K562 (cell line): ENCODE measurements around the gene BEST1. TPM values are rescaled to one million over a fixed set of nuclear protein-coding genes. Genes with fewer than 3 reads are reported as not detected.
A peak's percentile ranks its signal among the peaks of the same experiment; 100 is the strongest.

Source experiments
- ATAC-seq: fragments of 200-7000 bp; cut with Tn5 transposase; 3 replicates; pipeline ENCODE4 v1.9.1; 2020; ENCODE audit warnings: moderate library complexity
- BruUV-seq: library from RNA; stranded (reverse); fragments of 400-500 nt; replicated peaks from 2 replicates; lab custom pipeline; 2021; lab: Mats Ljungman, UMichigan
- CTCF ChIA-PET: fragments of 300-600 bp; formaldehyde crosslinking; extraction: SDS; loops from one replicate; lab custom pipeline; 2021; ENCODE audit warnings: low intra/inter-chr PET ratio; lab: Yijun Ruan, JAX
- POLR2A ChIA-PET: fragments of 300-600, 350-650 bp; sonication (Branson Sonifier 250); formaldehyde crosslinking; extraction: SDS; loops from one replicate; lab custom pipeline; 2021; ENCODE audit warnings: antibody characterized with exemption, inconsistent platforms; lab: Yijun Ruan, JAX
- DNase-seq, 4 experiments: peaks; one replicate each; pipeline versions ENCODE4 v3.0.0 to v3.0.0-alpha.2; 2011 to 2018; ENCODE audit warnings: low spot score in 3 of 4, mixed read lengths in 3 of 4; ENCODE audit errors: extremely low read depth in 1 of 4
- FAIRE-seq: peaks from 2 replicates; lab custom pipeline; 2011; peaks lifted over from hg19 to GRCh38; lab: Jason Lieb, UNC
- H2AFZ ChIP-seq: 2 replicates; pipeline ENCODE4 v1.6.0; 2011; ENCODE audit warnings: low read depth, low read length, control low read depth, inconsistent platforms
- H3K27ac ChIP-seq: fragments of 200-600 bp; 3 replicates; pipeline ENCODE4 v1.8.0; 2011; ENCODE audit warnings: low read depth, mild to moderate bottlenecking, control low read depth, inconsistent platforms, low read length, moderate library complexity, mixed read lengths; ENCODE audit errors: extremely low read depth
- H3K27me3 ChIP-seq, 2 experiments: fragments of 300-600 bp in 1 of 2; 2 replicates in 1 of 2; 3 replicates in 1 of 2; pipeline versions ENCODE4 v1.6.0 to v1.8.0; 2011; ENCODE audit warnings: inconsistent platforms in 2 of 2, low read length in 2 of 2, mild to moderate bottlenecking in 1 of 2, mixed read lengths in 1 of 2, moderate library complexity in 1 of 2; ENCODE audit not compliant: control insufficient read depth in 2 of 2, insufficient read depth in 2 of 2
- H3K36me3 ChIP-seq: fragments of 300-600 bp; 3 replicates; pipeline ENCODE4 v1.8.0; 2011; ENCODE audit warnings: mild to moderate bottlenecking, low read length, inconsistent platforms; ENCODE audit not compliant: control insufficient read depth, insufficient read depth
- H3K4me1 ChIP-seq, 2 experiments: fragments of 200-600 bp in 1 of 2; replicated peaks in 1 of 2; 2 replicates in 1 of 2; 3 replicates in 1 of 2; pipeline versions ENCODE4 v1.5.1 to v1.8.0; 2011; ENCODE audit warnings: inconsistent platforms in 2 of 2, low read length in 2 of 2, mild to moderate bottlenecking in 1 of 2, mixed read lengths in 1 of 2, moderate library complexity in 1 of 2; ENCODE audit not compliant: control insufficient read depth in 2 of 2, insufficient read depth in 2 of 2
- H3K4me2 ChIP-seq: 2 replicates; pipeline ENCODE4 v1.6.1; 2011; ENCODE audit warnings: low read length, control low read depth, inconsistent platforms, mixed read lengths; ENCODE audit not compliant: insufficient read depth
- H3K4me3 ChIP-seq: fragments of 200-600 bp; sonication (generic), shearing (Covaris generic); 2 replicates; pipeline ENCODE4 v1.5.1; 2016; ENCODE audit warnings: control low read depth, inconsistent platforms
- H3K79me2 ChIP-seq: fragments of 200-600 bp; 3 replicates; pipeline ENCODE4 v1.8.0; 2011; ENCODE audit warnings: low read length, inconsistent platforms; ENCODE audit not compliant: control insufficient read depth, insufficient read depth
- H3K9ac ChIP-seq, 2 experiments: 2 replicates each; pipeline versions ENCODE4 v1.6.0 to v1.6.1; 2011; ENCODE audit warnings: low read depth in 2 of 2, low read length in 2 of 2, control low read depth in 1 of 2, inconsistent platforms in 1 of 2, mild to moderate bottlenecking in 1 of 2, mixed read lengths in 1 of 2; ENCODE audit not compliant: insufficient read depth in 1 of 2
- H3K9me1 ChIP-seq: one replicate; pipeline ENCODE4 v1.6.0; 2011; ENCODE audit warnings: inconsistent platforms, mild to moderate bottlenecking, low read length, moderate library complexity; ENCODE audit not compliant: control insufficient read depth, insufficient read depth
- H3K9me3 ChIP-seq: replicated peaks from 2 replicates; pipeline ENCODE4 v1.5.1; 2011; ENCODE audit warnings: low read depth, low read length, inconsistent platforms; ENCODE audit not compliant: control insufficient read depth, insufficient read depth
- H4K20me1 ChIP-seq: replicated peaks from 2 replicates; pipeline ENCODE4 v1.6.1; 2011; ENCODE audit warnings: low read length, inconsistent platforms, mixed read lengths; ENCODE audit not compliant: control insufficient read depth, insufficient read depth
- ATF6 ChIP-seq: sonication (generic); formaldehyde crosslinking; IDR thresholded peaks from 2 replicates; pipeline ENCODE4 v1.4.0; 2020; ENCODE audit warnings: mild to moderate bottlenecking, missing genetic modification reagents
- CLOCK ChIP-seq: fragments of 250-450 bp; sonication (Bioruptor Pico); IDR thresholded peaks from 2 replicates; pipeline ENCODE4 v1.4.0; 2020; ENCODE audit warnings: mild to moderate bottlenecking, moderate library complexity, borderline replicate concordance
- CXXC5 ChIP-seq: fragments of 250-450 bp; sonication (Bioruptor Pico); IDR thresholded peaks from 2 replicates; pipeline ENCODE4 v1.8.0; 2022; ENCODE audit warnings: inconsistent platforms, mild to moderate bottlenecking, moderate library complexity
- EP400 ChIP-seq: fragments of 450-650 bp; IDR thresholded peaks from 2 replicates; pipeline ENCODE4 v1.6.1; 2017; ENCODE audit warnings: antibody characterized with exemption, mild to moderate bottlenecking, moderate library complexity
- GATAD2A ChIP-seq: fragments of 450-650 bp; IDR thresholded peaks from 2 replicates; pipeline ENCODE4 v1.6.1; 2017
- HDAC3 ChIP-seq: fragments of 450-650 bp; IDR thresholded peaks from 2 replicates; pipeline ENCODE4 v1.6.1; 2018; ENCODE audit warnings: borderline replicate concordance, mild to moderate bottlenecking, moderate library complexity; ENCODE audit not compliant: partially characterized antibody
- JUN ChIP-seq, 2 experiments: sonication (generic) in 1 of 2; formaldehyde crosslinking in 1 of 2; IDR thresholded peaks; 2 replicates each; pipeline versions ENCODE4 v1.6.1 to v1.8.0; 2012 to 2022; ENCODE audit warnings: borderline replicate concordance in 2 of 2, mild to moderate bottlenecking in 2 of 2, improper control_type of control experiment in 1 of 2, low read depth in 1 of 2, low read length in 1 of 2, missing genetic modification reagents in 1 of 2
- JUNB ChIP-seq: fragments of 450-650 bp; formaldehyde crosslinking; conservative IDR thresholded peaks from 2 replicates; pipeline ENCODE4 v1.4.0; 2020; ENCODE audit warnings: mild to moderate bottlenecking
- MTA1 ChIP-seq: fragments of 450-650 bp; IDR thresholded peaks from 2 replicates; pipeline ENCODE4 v1.6.1; 2017; ENCODE audit warnings: borderline replicate concordance
- NFE2 ChIP-seq: IDR thresholded peaks from 2 replicates; pipeline ENCODE4 v1.6.1; 2014; ENCODE audit warnings: antibody characterized with exemption, low read depth
- POU5F1 ChIP-seq: fragments of 150-350 bp; IDR thresholded peaks from 2 replicates; pipeline ENCODE4 v1.6.1; 2014; ENCODE audit warnings: borderline replicate concordance, low read length, low read depth, mild to moderate bottlenecking; ENCODE audit not compliant: partially characterized antibody
- RBBP5 ChIP-seq: fragments of 200-600 bp; sonication (generic); IDR thresholded peaks from 2 replicates; pipeline ENCODE4 v1.6.1; 2012; ENCODE audit warnings: borderline replicate concordance, mild to moderate bottlenecking, low read length, control low read depth, inconsistent platforms; ENCODE audit not compliant: insufficient read depth, poor library complexity, severe bottlenecking
- SMARCC2 ChIP-seq: fragments of 450-650 bp; IDR thresholded peaks from 2 replicates; pipeline ENCODE4 v1.6.1; 2017; ENCODE audit warnings: antibody characterized with exemption, moderate library complexity, mild to moderate bottlenecking, low read depth
- TEAD1 ChIP-seq, 2 experiments: fragments of 450-650 bp in 1 of 2; sonication (generic) in 1 of 2; formaldehyde crosslinking; IDR thresholded peaks; 2 replicates each; pipeline versions ENCODE4 v1.4.0 to v1.8.0; 2020 to 2022; ENCODE audit warnings: mild to moderate bottlenecking in 2 of 2, missing genetic modification reagents in 1 of 2
- ZBTB1 ChIP-seq: sonication (generic); formaldehyde crosslinking; IDR thresholded peaks from 2 replicates; pipeline ENCODE4 v1.8.1; 2023; ENCODE audit warnings: missing genetic modification reagents, low read depth, mild to moderate bottlenecking, borderline replicate concordance
- ZNF263 ChIP-seq: sonication (generic); formaldehyde crosslinking; IDR thresholded peaks from 2 replicates; pipeline ENCODE4 v1.8.0; 2022; ENCODE audit warnings: mild to moderate bottlenecking, missing genetic modification reagents, borderline replicate concordance
- WGBS: fragments of 100-300 bp; shearing (Covaris generic); methylation state at CpG from one replicate; pipeline ENCODE4 v1.1.6; 2016; ENCODE audit warnings: low coverage, mixed read lengths; ENCODE audit not compliant: insufficient coverage; ENCODE audit errors: missing lambda C conversion rate; 5-methylcytosine and 5-hydroxymethylcytosine counted together
- in situ Hi-C: fragments of 300-500 bp; cut with MboI; formaldehyde crosslinking; loops from 4 replicates; pipeline ENCODE4 v1.15.0; 2018; ENCODE audit warnings: inconsistent platforms, mixed read lengths
- intact Hi-C: fragments of 100-400 bp; cut with micrococcal nuclease; formaldehyde crosslinking; loops from 2 replicates; pipeline ENCODE4 v1.14.2; 2022
- polyA plus RNA-seq, 8 experiments: library from polyadenylated mRNA; depleted of rRNA in 4 of 8; stranded (reverse) in 5 of 8; unstranded in 3 of 8; fragments of >200 nt; fragmentation: Nextera tagmentation in 2 of 8; fragmentation: Illumina TruSeq in 1 of 8; extraction: Ambion mirVana in 2 of 8; extraction: Trizol in 1 of 8; gene quantifications; 2 replicates each; pipeline versions ENCODE4 v1.2.1 to v1.2.3, GENCODE V29; 2011 to 2014; ENCODE audit warnings: inconsistent platforms in 1 of 8, missing spikeins in 1 of 8
- total RNA-seq, 7 experiments: library from RNA; depleted of rRNA in 6 of 7; stranded (reverse); fragments of >200 nt in 6 of 7; fragmentation: Illumina TruSeq in 2 of 7; extraction: Trizol in 2 of 7; gene quantifications; 2 replicates each; pipeline versions ENCODE4 v1.2.1 to v1.2.3, GENCODE V29; 2011 to 2021; ENCODE audit warnings: low replicate concordance in 1 of 7

Gene BEST1
- total and polyA plus RNA-seq, 9 of the 15 experiments (the other 6 are each of a cell fraction or from before 2014, with no cell fraction given) = 0.07 to 1.3 (median 0.40) TPM

GRCh38 chr11:61966734-61967115 lies 16.6 kb downstream of the BEST1 start:
- POLR2A ChIA-PET = interaction anchor here (0.6 to 11.8 kb wide), 44 partner anchors 8 to 348 kb away, joined by 3 to 327 read pairs (median 5); partner anchors contain the start of genes BEST1, FEN1, INCENP and TMEM258
- DNase-seq (peak; percentile 69 to 93 (median 76)), FAIRE-seq (peak; percentile 87), ATAC-seq (peak; percentile 24)
- Histone ChIP-seq H3K27me3 (no peaks in the 10 kb centered on the region), H3K36me3 (peaks cover 39% of the 10 kb centered on the region), H3K9me3 (no peaks in the 10 kb centered on the region), H2AFZ (no peak overlapping the region), H3K4me1 (peaks cover 50 to 53% of the 10 kb centered on the region in 2 experiments), H3K4me2 (peak overlapping the region; percentile 96), H4K20me1 (peaks cover 43% of the 10 kb centered on the region), H3K4me3 (peak overlapping the region; percentile 80), H3K9me1 (peaks cover 3% of the 10 kb centered on the region), H3K9ac (peak overlapping the region; percentile 92 to 99), H3K27ac (peak overlapping the region; percentile 89), H3K79me2 (peaks cover 79% of the 10 kb centered on the region)
- intact Hi-C loops (loop anchor here (1.0 to 5.0 kb wide), 3 partner anchors 18 to 86 kb away; no protein-coding TSS in a partner anchor), in situ Hi-C loops (loop anchor here (5.0 kb wide), 1 partner anchor 61 kb away; no protein-coding TSS in a partner anchor)
- no TSS peak for BruUV-seq
- WGBS = 1% methylated on average over 13 of the region's 13 CpGs
- CTCF ChIA-PET = interaction anchor here (1.0 kb wide), 1 partner anchor 88 kb away, joined by 3 read pairs; no protein-coding TSS in a partner anchor
- TF ChIP-seq ATF6 = 0 out of 2 replicates have a peak, but pooled peaks have one; percentile 53
- TF ChIP-seq GATAD2A = peak; percentile 24; the same call in 1 of the 2 replicates
- TF ChIP-seq EP400 = 0 out of 2 replicates have a peak, but pooled peaks have one; percentile 64
- TF ChIP-seq SMARCC2 = 0 out of 2 replicates have a peak, but pooled peaks have one; percentile 79
- TF ChIP-seq ZBTB1 (CRISPR knock-in tag) = no peak
- TF ChIP-seq ZNF263 (CRISPR knock-in tag) = no peak
- TF ChIP-seq TEAD1 (CRISPR knock-in tag; IDR thresholded peaks at IDR 0.05) = peak in 1 of 2 experiments; percentile 59; a peak in 1 of 4 replicates
- TF ChIP-seq JUN (IDR thresholded peaks at IDR 0.05; ENCODE audit: borderline replicate concordance, low read depth, low read length) = 0 out of 2 replicates have a peak, but pooled peaks have one; percentile 10
- no peak for TF ChIP-seq JUN (CRISPR knock-in tag; IDR thresholded peaks at IDR 0.05; ENCODE audit: borderline replicate concordance)
- TF ChIP-seq CLOCK (CRISPR knock-in tag) = no peak
- TF ChIP-seq POU5F1 = no peak
- peak; percentile 89 for TF ChIP-seq CXXC5
- TF ChIP-seq RBBP5 = peak; percentile 45
- TF ChIP-seq NFE2 = peak; percentile 21; the same call in 1 of the 2 replicates
- peak; percentile 64; the same call in 1 of the 2 replicates for TF ChIP-seq MTA1
- no peak for TF ChIP-seq JUNB (CRISPR knock-in tag)
- peak; percentile 90 for TF ChIP-seq HDAC3
